HUES64 (cell line): Measurements from ENCODE around the gene GSG1L. TPM values are rescaled to one million over a fixed set of nuclear protein-coding genes. Genes with fewer than 3 reads are reported as not detected.

Experiments used
- H3K27ac ChIP-seq: 2 replicates; pipeline ENCODE4 v1.7.0; 2013; ENCODE audit warnings: low read depth, low read length, inconsistent platforms
- H3K27me3 ChIP-seq: 2 replicates; pipeline ENCODE4 v1.6.1; 2013; ENCODE audit warnings: mild to moderate bottlenecking, low read length; ENCODE audit not compliant: insufficient read depth
- H3K36me3 ChIP-seq: 2 replicates; pipeline ENCODE4 v1.6.1; 2013; ENCODE audit warnings: mild to moderate bottlenecking, low read length; ENCODE audit not compliant: insufficient read depth
- H3K4me1 ChIP-seq: 2 replicates; pipeline ENCODE4 v1.6.1; 2013; ENCODE audit warnings: mild to moderate bottlenecking, low read length, moderate library complexity; ENCODE audit not compliant: insufficient read depth
- H3K4me3 ChIP-seq: 2 replicates; pipeline ENCODE4 v1.5.1; 2013; ENCODE audit warnings: mild to moderate bottlenecking, low read length, moderate library complexity
- H3K9ac ChIP-seq: 2 replicates; pipeline ENCODE4 v1.6.1; 2013; ENCODE audit warnings: mild to moderate bottlenecking, low read depth, low read length
- H3K9me3 ChIP-seq: 2 replicates; pipeline ENCODE4 v1.6.1; 2013; ENCODE audit warnings: low read depth, low read length; ENCODE audit not compliant: insufficient read depth
- WGBS: fragments of 150-250, 120-280 bp; methylation state at CpG from one replicate; pipeline ENCODE4 v1.1.7; 2013; ENCODE audit warnings: missing lambda C conversion rate; 5-methylcytosine and 5-hydroxymethylcytosine counted together
- polyA plus RNA-seq, 2 experiments: library from polyadenylated mRNA; stranded (reverse); fragments of 50-300 nt; gene quantifications; one replicate each; pipeline ENCODE4 v1.2.3, GENCODE V29; 2013

The GSG1L gene
- 0.35 TPM for polyA plus RNA-seq (2013, experiment 1 of 2)
- polyA plus RNA-seq (2013, experiment 2 of 2) = 0.32 TPM

GRCh38 chr16:28063591-28064061 is at the start of gene GSG1L:
Gene GSG1L, minus strand, starts transcription at chr16:28063714. Its CDS starts 290 bp downstream, at chr16:28063424.
- Histone ChIP-seq H3K4me1 (no peaks in the 10 kb centered on the region), H3K27ac (no peak within 1 kb of the TSS), H3K27me3 (peaks cover 72% of the 10 kb centered on the region)

GRCh38 chr16:28112908-28113307 is 49.4 kb upstream of the GSG1L start:
- WGBS = 92% methylated on average over 10 of the region's 10 CpGs
- Histone ChIP-seq H3K9ac (no peak overlapping the region), H3K9me3 (no peaks in the 10 kb centered on the region), H3K36me3 (peaks cover 99% of the 10 kb centered on the region), H3K27me3 (no peaks in the 10 kb centered on the region), H3K4me3 (no peak overlapping the region), H3K27ac (no peak overlapping the region), H3K4me1 (no peaks in the 10 kb centered on the region)

More at GRCh38 chr16:28063591-28064061, at the start of gene GSG1L:
- 5% methylated on average over 54 of the region's 54 CpGs for WGBS
- H3K9ac ChIP-seq = peak within 1 kb of the TSS; percentile 12; the same call in 1 of the 2 replicates
- H3K36me3 ChIP-seq = no peaks in the 10 kb centered on the region
- no peaks in the 10 kb centered on the region for H3K9me3 ChIP-seq
- peak within 1 kb of the TSS; percentile 51 for H3K4me3 ChIP-seq

GRCh38 chr16:28110977-28111376 is 47.5 kb upstream of the GSG1L start:
- Histone ChIP-seq H3K4me3 (no peak overlapping the region), H3K9ac (no peak overlapping the region), H3K36me3 (peaks cover 100% of the 10 kb centered on the region), H3K9me3 (no peaks in the 10 kb centered on the region), H3K27ac (no peak overlapping the region), H3K4me1 (no peaks in the 10 kb centered on the region), H3K27me3 (no peaks in the 10 kb centered on the region)
- no CpG with 5 or more reads among the region's 2 CpGs for WGBS

- Histone ChIP-seq H3K9ac (no peak overlapping the region), H3K36me3 (peaks cover 100% of the 10 kb centered on the region), H3K4me1 (no peaks in the 10 kb centered on the region), H3K27ac (no peak overlapping the region), H3K9me3 (no peaks in the 10 kb centered on the region), H3K4me3 (no peak overlapping the region), H3K27me3 (no peaks in the 10 kb centered on the region)
- WGBS = 97% methylated on average over 5 of the region's 5 CpGs
Observed at GRCh38 chr16:28110479-28110878, 47.0 kb upstream of the GSG1L start.

GRCh38 chr16:28110074-28110473 is 46.6 kb upstream of the GSG1L start:
- H3K4me1 ChIP-seq = no peaks in the 10 kb centered on the region
- H3K36me3 ChIP-seq = peaks cover 100% of the 10 kb centered on the region
- no peaks in the 10 kb centered on the region for H3K9me3 ChIP-seq
- H3K27ac ChIP-seq = no peak overlapping the region
- no peak overlapping the region for H3K4me3 ChIP-seq
- WGBS = 94% methylated on average over 3 of the region's 3 CpGs
- H3K9ac ChIP-seq = no peak overlapping the region
- H3K27me3 ChIP-seq = no peaks in the 10 kb centered on the region

GRCh38 chr16:28108590-28109247 is 45.2 kb upstream of the GSG1L start:
- no peak overlapping the region for H3K4me3 ChIP-seq
- H3K27ac ChIP-seq = no peak overlapping the region
- H3K27me3 ChIP-seq = no peaks in the 10 kb centered on the region
- no peaks in the 10 kb centered on the region for H3K9me3 ChIP-seq
- WGBS = 91% methylated on average over 11 of the region's 12 CpGs
- no peaks in the 10 kb centered on the region for H3K4me1 ChIP-seq
- H3K36me3 ChIP-seq = peaks cover 100% of the 10 kb centered on the region
- no peak overlapping the region for H3K9ac ChIP-seq

GRCh38 chr16:28107232-28107631 is 43.7 kb upstream of the GSG1L start:
- WGBS = 97% methylated on average over 8 of the region's 8 CpGs
- no peaks in the 10 kb centered on the region for H3K9me3 ChIP-seq
- H3K4me3 ChIP-seq = no peak overlapping the region
- H3K9ac ChIP-seq = no peak overlapping the region
- H3K4me1 ChIP-seq = no peaks in the 10 kb centered on the region
- no peak overlapping the region for H3K27ac ChIP-seq
- H3K27me3 ChIP-seq = no peaks in the 10 kb centered on the region
- H3K36me3 ChIP-seq = peaks cover 100% of the 10 kb centered on the region

GRCh38 chr16:28106467-28107215 is 43.1 kb upstream of the GSG1L start:
- Histone ChIP-seq H3K4me3 (no peak overlapping the region), H3K4me1 (no peaks in the 10 kb centered on the region), H3K9ac (no peak overlapping the region), H3K9me3 (no peaks in the 10 kb centered on the region), H3K36me3 (peaks cover 100% of the 10 kb centered on the region), H3K27me3 (no peaks in the 10 kb centered on the region), H3K27ac (no peak overlapping the region)
- WGBS = 94% methylated on average over 5 of the region's 5 CpGs

GRCh38 chr16:28105954-28106353 is 42.4 kb upstream of the GSG1L start:
- 96% methylated on average over 7 of the region's 7 CpGs for WGBS
- Histone ChIP-seq H3K27ac (no peak overlapping the region), H3K27me3 (no peaks in the 10 kb centered on the region), H3K36me3 (peaks cover 100% of the 10 kb centered on the region), H3K9ac (no peak overlapping the region), H3K4me3 (no peak overlapping the region), H3K4me1 (no peaks in the 10 kb centered on the region), H3K9me3 (no peaks in the 10 kb centered on the region)

- H3K4me3 ChIP-seq = no peak overlapping the region
- H3K9ac ChIP-seq = no peak overlapping the region
- H3K36me3 ChIP-seq = peaks cover 100% of the 10 kb centered on the region
- WGBS = 94% methylated on average over 3 of the region's 3 CpGs
- no peaks in the 10 kb centered on the region for H3K4me1 ChIP-seq
- no peaks in the 10 kb centered on the region for H3K9me3 ChIP-seq
- H3K27ac ChIP-seq = no peak overlapping the region
- no peaks in the 10 kb centered on the region for H3K27me3 ChIP-seq
Observed at GRCh38 chr16:28105297-28105696, 41.8 kb upstream of the GSG1L start.

GRCh38 chr16:28104404-28104803 is 40.9 kb upstream of the GSG1L start:
- Histone ChIP-seq H3K27me3 (no peaks in the 10 kb centered on the region), H3K36me3 (peaks cover 98% of the 10 kb centered on the region), H3K9ac (no peak overlapping the region), H3K4me3 (no peak overlapping the region), H3K9me3 (no peaks in the 10 kb centered on the region), H3K4me1 (no peaks in the 10 kb centered on the region), H3K27ac (no peak overlapping the region)
- 96% methylated on average over 16 of the region's 16 CpGs for WGBS
